ENCODE results near the gene SMIM43.
"Not testable (repeated sequence)": the region's sequence is repeated elsewhere in the genome, so short reads cannot be mapped to it uniquely, and the experiment has no call there.

The SMIM43 gene

DNA sequence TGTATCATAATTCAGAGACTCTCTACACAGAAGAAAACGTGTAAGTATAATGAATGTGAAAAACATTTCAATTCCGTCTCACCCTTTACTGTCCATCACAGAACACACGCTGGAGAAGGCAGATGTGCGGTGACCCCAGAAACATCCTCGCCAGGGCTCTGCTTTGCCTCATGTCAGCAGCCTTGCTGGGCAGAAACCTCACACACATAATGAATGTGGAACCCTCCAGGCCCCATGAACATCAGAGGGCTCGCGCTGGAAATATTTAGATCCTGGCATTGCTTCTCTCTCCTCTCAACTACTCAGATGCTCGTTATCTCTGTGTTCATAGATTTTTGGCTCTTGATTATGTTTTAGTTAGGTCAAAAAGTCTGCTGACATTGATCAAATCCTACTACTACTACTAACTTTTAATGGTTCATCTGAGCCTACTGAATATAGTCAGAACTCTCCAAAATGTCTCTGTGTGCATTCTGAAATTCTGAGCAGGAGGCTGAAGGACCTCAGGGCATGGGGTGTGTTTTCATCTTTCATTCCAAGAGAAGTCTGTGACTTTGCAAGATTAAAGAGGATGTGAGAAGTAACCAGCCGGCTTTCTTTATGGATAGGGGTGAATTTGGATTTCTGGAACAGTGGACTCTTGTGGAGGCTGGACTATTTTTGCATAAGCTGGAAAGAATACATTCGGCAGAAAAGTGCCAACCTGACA, 27.0 kb downstream of the SMIM43 start:
- DNase-seq = no peak

DNA sequence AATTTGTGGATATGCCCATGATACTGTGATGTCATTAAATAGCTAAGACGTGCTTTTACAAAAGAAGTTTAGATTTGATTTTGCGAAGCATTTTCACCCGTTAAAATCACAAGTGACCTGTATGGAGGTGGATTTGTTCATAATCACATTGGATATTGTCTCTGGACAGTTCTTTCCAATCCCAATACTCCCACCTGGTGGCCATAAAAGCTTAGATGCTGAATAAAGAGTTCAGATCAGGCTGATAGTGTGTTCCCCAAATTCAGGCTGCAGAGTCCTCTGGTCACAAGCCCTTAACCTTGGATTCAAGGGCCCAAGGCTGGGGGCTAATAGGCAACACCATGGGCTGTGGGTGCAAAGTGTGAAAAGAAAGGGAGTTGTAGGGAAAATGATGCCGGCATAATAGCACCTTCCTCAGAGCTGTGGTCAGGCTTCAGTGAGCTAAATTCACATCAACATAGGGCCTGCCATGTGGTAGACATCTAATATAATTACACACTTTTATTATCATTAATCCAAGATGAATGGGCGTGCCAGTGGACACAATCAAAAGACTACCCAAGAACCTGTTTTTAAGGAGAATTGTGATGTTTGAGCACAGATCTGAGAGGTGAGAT, 28.1 kb downstream of the SMIM43 start:
- DNase-seq = peak in 6 of 56 donors; percentile 0 to 25 (median 5)

DNA sequence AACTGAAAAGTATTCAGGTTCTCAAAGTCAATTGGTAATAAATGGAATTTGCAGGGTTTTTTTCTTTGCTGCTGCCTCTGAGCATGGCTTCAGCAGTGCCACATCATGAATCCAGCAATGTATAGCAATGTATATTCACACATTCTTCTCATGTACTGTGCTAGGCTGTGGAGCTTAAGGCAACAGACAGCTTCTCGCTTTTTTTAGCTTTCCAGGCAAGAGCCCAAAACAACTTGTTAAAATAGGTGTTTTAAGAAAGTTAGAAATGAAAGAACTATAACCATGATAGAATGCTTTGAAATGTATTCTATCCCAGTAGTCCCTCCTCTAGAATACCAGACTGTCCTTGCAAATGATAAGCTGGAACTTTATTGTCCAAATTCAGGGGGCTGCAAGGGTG, 30.4 kb downstream of the SMIM43 start:
- DNase-seq = no peak

DNA sequence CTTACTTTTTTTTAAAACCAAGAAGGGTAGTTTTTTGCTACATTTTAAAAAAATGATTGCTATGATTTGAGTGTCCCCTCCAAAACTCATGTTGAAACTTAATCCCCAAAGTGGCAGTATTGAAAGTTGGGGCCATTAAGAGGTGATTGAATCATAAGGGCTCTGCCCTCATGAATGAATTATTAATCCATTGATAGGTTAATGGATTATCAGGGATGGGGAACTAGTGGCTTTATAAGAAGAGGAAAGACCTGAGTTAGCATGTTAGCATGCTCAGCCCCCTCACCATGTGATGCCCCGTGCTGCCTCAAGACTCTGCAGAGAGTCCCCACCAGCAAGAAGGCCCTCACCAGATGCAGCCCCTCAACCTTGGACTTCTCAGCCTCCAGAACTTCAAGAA, 31.0 kb downstream of the SMIM43 start:
- no peak for DNase-seq

DNA sequence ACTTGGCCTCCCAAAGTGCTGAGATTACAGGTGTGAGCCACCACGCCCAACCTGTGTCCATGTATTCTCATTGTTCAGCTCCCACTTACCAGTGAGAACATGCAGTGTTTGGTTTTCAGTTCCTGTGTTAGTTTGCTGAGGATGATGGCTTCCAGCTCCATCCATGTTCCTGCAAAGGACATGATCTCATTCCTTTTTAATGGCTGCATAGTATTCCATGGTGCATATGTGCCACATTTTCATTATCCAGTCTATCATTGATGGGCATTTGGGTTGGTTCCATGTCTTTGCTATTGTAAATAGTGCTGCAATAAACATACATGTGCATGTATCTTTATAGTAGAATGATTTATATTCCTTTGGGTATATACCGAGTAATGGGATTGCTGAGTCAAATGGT, 35.2 kb downstream of the SMIM43 start:
- DNase-seq = not testable (repeated sequence)

DNA sequence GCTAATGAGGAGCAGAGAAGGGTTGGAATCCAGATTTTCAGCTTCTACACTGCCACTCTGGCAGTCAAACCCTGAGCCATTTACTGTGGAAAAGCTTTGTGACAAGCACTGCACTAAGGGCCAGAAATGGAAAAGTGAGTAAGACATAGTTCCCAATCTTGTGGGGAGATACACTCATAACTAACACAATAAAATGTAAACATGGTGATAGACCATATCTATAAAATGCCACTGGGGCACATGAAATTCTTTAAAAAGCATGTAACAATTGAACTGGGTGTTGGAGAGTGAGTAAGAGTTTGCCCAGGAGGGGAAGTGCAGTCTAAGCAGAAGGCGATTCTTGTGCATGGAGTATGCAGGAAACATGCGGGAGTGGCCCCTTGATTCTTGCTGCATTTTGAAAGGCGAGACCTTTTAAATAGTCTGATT, 36.2 kb downstream of the SMIM43 start:
- no peak for DNase-seq

DNA sequence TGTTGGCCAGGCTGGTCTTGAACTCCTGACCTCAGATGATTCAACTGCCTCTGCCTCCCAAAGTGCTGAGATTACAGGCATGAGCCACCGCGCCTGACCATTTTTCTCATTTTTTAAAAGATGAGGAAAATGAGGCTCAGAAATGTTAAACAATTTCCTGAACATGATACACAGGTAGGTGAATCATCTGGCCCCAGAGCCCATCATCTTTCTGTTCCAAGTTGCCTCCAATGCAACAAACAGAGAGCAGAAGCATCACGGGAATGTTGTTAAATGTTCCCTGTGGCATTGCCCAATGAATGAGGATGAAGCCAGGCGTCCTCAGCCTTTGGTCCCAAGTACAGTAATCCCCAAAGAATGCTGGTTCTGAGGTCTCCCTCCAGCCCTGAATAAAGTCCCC, 36.9 kb downstream of the SMIM43 start:
- DNase-seq = no peak

DNA sequence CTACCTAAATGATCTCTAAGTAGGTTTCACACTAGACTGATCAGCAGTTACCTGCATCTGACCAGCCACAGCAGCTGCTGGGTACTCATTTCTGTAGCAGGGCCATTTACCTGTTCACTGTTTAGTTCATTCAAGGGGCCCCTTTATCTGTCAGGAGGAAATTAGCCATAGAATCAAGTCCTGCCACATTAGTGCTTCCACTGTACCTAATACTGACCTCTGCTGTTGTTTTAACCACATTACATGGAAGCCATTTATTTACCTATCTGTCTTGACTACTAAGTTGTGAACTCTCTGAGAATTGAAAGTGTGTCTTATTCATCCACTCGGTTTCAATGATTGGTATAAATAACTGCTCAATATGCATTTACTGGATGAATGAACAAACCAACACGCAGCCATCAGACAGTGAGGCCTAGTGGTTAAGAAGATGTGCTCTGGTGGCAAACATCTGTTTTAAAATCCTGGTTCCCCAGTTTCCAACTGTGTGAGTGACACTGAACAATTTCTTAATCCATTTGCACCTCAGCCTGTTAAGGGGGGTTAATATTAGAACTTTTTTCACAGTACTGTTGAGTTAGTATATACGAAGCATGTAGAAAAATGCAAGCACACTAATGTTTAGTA, 38.2 kb downstream of the SMIM43 start:
- DNase-seq = peak in 1 of 56 donors; percentile 3

DNA sequence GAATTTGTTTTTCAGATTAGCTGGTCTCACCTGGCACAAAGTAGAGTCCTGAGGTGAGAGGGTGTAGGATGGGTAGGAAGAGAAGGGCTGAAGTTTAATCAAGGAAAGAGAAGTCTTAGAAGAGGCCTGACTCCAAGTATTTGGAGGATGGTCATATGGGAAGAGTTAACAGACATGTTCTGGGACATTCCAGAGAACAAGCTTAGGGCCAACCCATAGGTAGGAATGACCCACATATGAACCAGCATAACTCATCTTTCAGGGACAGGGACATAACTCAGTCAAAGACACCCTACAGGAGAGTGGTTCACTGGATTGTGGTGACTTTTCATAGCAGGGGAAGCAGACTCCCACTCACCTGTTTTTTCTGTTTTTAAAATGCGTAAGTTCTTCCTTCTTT, 40.3 kb downstream of the SMIM43 start:
- no peak for DNase-seq

DNA sequence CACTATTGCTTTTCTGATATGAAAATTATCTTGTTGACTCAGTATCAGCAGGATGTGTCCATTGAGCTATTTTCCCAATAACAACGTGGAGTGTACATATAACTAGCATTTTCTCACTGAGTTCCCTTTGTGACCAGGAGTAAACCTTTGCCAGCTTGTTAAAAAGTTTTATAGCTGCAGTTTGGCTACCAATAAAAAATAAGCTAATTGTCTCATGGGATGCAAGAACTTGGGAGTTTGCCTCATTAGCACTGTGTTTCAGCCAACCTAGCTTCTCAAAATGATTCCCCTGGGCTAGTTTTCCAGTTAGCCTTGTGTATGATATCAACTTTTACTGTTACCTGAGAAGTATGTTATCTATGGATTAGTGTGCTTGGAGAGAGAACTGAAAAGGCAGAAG, 43.3 kb downstream of the SMIM43 start:
- no peak for DNase-seq

DNA sequence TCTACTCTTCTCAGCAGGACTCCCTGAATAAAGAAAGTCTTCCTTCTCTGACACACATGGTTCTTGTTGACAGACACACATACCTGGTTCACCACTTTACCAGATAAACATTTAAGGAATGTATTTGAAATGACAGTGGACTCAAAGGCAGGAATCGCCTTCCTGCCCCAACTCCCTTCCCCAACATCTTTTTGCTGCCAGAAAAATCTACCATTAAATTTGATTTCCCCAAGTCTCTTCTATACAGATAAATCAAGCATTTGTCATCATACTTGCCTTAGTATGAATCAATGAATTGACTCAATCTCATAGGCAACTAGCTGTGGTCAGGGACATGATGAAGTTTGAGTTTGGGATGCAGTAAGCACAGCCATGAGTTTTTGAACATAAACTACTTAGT, 44.9 kb downstream of the SMIM43 start:
- no peak for DNase-seq

DNA sequence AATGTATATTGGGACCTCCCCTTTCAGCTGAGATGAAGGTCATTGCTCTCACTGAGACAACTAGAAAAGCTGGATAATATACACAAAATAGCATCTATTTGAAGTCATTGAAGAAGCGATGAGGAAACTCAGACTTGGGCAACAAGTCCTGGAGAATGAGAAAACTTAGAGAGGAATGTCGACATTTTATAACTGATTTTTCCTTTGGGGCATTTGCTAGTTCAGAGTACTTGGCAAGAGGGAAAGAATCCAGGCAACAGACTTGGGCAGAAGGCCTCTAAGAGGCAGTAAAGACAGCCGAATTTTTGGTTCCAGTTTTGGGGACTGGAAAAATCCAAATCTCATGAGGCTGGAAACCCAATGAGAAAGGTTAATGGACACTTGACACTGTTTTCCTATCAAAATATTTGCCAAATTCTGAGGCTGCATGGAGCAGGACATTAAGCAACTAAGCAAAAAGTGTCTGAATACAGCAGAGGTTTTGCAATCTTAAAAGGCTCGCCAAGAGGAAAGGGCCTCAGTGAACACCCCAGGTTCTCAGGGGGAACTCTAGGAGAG, 47.2 kb downstream of the SMIM43 start:
- DNase-seq = no peak

DNA sequence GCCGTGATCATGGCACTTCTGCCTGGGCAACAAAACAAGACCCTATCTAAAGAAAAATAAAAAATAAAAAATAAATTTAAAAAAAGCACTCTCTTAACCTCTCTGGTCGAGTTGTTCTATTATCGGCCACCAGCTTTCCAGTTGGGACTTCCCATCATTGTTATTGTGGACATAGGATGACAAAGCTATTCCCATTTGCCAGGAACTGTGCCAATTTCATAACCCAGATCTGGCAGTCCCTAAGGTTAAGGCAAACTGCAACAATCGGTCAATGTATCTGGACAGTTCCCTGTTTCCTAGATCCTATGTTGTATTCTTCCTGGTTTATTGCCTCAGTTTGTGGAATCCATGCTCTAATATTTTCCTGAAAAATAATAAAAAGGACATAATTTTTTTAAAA, 50.4 kb downstream of the SMIM43 start:
- DNase-seq = no peak

DNA sequence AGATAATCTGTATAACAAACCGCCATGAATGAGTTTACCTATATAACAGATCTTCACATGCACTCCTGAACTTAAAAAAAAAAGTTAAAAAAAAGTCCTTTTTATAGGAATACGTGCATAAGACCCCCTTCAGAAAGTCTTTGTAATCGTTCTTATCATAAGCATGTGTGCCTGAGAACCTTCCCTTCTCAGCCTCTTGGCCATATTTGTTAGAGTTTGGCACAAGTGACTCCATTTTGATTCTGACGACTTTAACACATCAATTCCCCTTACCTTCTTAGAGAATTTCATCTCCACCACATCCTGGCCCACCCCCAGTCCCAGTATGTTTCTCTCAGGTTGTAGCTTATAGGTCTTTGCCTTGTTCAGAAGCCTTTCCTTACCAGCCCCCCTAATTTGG, 52.2 kb downstream of the SMIM43 start:
- DNase-seq = no peak

DNA sequence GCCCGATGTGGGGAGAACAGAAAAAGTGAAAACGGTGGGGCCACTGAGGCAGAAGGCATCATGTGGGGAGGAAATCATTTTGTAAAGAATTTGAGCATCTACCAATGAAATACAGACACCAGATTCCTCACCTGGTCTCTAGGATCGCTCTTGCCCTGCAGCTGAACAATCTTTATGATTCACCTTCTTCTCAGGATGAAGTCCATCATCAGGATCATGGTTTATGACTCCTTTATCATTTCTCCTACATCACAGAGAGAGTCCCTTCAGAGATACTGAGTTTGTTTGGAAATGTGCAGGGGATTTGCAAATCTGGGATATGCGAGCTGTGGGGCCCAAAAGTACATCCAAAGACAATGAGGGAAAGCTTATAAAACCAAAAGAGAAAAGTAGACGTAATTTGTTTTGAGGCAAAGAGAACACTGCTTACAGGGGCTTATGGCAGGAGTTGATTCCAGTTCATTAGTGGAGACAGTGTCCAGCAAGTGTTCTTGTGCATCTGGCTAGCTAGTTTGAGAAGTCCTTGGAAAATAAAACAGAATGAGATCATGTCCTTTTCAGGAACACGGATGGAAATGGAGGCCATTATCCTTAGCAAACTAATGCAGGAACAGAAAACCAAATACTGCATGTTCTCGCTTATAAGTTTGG, 52.8 kb downstream of the SMIM43 start:
- DNase-seq = no peak

DNA sequence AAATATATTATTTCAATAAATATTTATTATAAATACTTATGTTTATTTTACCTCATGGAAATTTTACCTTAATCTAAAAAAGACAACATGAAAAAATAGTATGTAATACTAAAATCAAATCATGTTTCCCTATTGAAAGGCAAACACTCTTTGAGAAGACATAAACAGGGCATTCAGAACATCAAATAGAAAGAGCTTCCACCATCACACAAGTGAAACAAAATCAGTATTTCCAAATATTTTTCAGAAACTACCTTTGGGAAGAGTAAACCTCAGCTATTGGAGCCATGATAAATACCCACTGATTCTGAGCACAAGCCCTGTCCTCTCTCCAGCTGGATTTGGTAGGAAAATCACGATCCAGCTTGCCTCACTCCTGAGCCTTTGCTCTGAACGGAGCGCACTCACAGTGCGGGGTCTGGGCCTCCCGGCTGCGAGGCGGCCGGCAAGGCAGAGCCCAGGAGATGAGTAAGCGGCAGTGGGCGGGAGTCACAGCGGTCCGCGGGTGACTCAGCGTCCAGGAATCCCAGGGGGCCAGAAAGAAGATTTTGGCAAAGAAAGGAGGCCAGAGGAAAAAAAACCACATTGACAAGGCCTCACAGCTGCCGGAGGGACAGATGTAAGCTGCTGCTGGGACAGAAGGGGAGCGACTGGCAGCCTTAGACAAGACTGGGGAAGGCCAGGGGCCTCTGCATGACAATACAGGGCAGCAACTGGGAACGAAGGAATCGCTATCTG, 53.5 kb downstream of the SMIM43 start:
- DNase-seq = peak in 46 of 56 donors; percentile 2 to 81 (median 27)

DNA sequence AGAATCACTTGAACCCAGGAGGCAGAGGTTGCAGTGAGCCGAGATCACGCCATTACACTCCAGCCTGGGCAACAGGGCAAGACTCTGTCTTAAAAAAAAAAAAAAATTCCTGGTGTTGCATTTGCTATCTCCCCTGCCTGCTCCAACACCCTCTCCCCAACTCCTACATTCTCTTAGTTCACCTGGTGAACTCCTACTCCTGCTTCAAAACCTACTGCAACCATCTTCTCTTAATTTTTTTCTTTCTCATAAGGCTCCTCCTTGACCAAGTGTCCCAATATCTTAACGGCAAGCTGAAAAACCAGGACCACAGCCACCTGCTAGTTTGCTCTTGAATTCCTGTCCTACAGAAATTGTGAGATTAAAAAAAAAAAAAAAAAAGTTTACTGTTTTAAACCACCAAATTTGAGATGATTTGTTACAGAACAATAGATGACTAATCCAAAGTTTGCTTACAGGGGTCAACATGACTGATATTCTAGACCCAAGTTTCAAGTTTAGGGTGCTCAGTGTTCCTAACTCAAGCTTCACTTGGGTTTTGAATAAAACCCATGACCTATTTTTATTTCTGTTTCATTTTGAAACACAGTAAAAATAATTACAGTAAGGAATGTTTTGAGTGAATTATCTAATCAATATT, 55.1 kb downstream of the SMIM43 start:
- no peak for DNase-seq

Data from amygdala (tissue), 56 donors.